H7 (cell line): Measurements from ENCODE around the gene CELF2. TPM values are rescaled to one million over a fixed set of nuclear protein-coding genes. Genes with fewer than 3 reads are reported as not detected.

Experiments used
- DNase-seq: peaks from one replicate; pipeline ENCODE4 v3.0.0; 2012
- H3K27me3 ChIP-seq: 2 replicates; pipeline ENCODE4 v1.6.0; 2011; ENCODE audit warnings: mild to moderate bottlenecking, low read length; ENCODE audit not compliant: control insufficient read depth, insufficient read depth
- H3K36me3 ChIP-seq: replicated peaks from 2 replicates; pipeline ENCODE4 v1.5.1; 2011; ENCODE audit warnings: low read length; ENCODE audit not compliant: control insufficient read depth, insufficient read depth
- H3K4me3 ChIP-seq: 2 replicates; pipeline ENCODE4 v1.5.1; 2011; ENCODE audit warnings: low read depth, mild to moderate bottlenecking, control low read depth, low read length, moderate library complexity; ENCODE audit not compliant: insufficient read depth
- total RNA-seq: library from RNA; depleted of rRNA; stranded (reverse); fragments of >200 nt; shearing (Covaris generic); gene quantifications from 2 replicates; pipeline ENCODE4 v1.2.3, GENCODE V29; 2014

The CELF2 gene
- total RNA-seq, 1 experiment from 2014 or later, result 8.5 TPM

- DNase-seq, result no peak
- H3K36me3 ChIP-seq, result no peaks in the 10 kb centered on the region
- no peaks in the 10 kb centered on the region for H3K27me3 ChIP-seq
These were observed 309.4 kb downstream of the CELF2 start for GRCh38 chr10:11326913-11327616.

GRCh38 chr10:11328264-11329061 is 310.8 kb downstream of the CELF2 start:
- Histone ChIP-seq H3K36me3 (no peaks in the 10 kb centered on the region), H3K4me3 (no peak overlapping the region), H3K27me3 (no peaks in the 10 kb centered on the region)
- DNase-seq, result peak; percentile 50

More at GRCh38 chr10:11326913-11327616, 309.4 kb downstream of the CELF2 start:
- H3K4me3 ChIP-seq, result no peak overlapping the region

GRCh38 chr10:11329062-11329673 is 311.5 kb downstream of the CELF2 start:
- H3K27me3 ChIP-seq, result no peaks in the 10 kb centered on the region
- DNase-seq, result peak; percentile 74
- no peaks in the 10 kb centered on the region for H3K36me3 ChIP-seq
- no peak overlapping the region for H3K4me3 ChIP-seq

- H3K36me3 ChIP-seq, result no peaks in the 10 kb centered on the region
- H3K27me3 ChIP-seq, result no peaks in the 10 kb centered on the region
- no peak overlapping the region for H3K4me3 ChIP-seq
- DNase-seq, result no peak
These were observed 312.8 kb downstream of the CELF2 start for GRCh38 chr10:11330383-11331045.

GRCh38 chr10:11331046-11331577 is 313.4 kb downstream of the CELF2 start:
- DNase-seq, result no peak
- Histone ChIP-seq H3K27me3 (no peaks in the 10 kb centered on the region), H3K4me3 (no peak overlapping the region), H3K36me3 (no peaks in the 10 kb centered on the region)

- H3K27me3 ChIP-seq, result no peaks in the 10 kb centered on the region
- H3K36me3 ChIP-seq, result no peaks in the 10 kb centered on the region
- DNase-seq, result no peak
- no peak overlapping the region for H3K4me3 ChIP-seq
These were observed 314.1 kb downstream of the CELF2 start for GRCh38 chr10:11331726-11332125.

- Histone ChIP-seq H3K36me3 (no peaks in the 10 kb centered on the region), H3K27me3 (no peaks in the 10 kb centered on the region), H3K4me3 (no peak overlapping the region)
- no peak for DNase-seq
These were observed 315.2 kb downstream of the CELF2 start for GRCh38 chr10:11332846-11333245.

GRCh38 chr10:11334436-11334835 is 316.8 kb downstream of the CELF2 start:
- Histone ChIP-seq H3K36me3 (no peaks in the 10 kb centered on the region), H3K27me3 (no peaks in the 10 kb centered on the region), H3K4me3 (no peak overlapping the region)
- DNase-seq, result no peak

- Histone ChIP-seq H3K4me3 (no peak overlapping the region), H3K27me3 (no peaks in the 10 kb centered on the region), H3K36me3 (no peaks in the 10 kb centered on the region)
- peak; percentile 48 for DNase-seq
These were observed 317.5 kb downstream of the CELF2 start for GRCh38 chr10:11335167-11335652.

GRCh38 chr10:11335881-11336430 is 318.3 kb downstream of the CELF2 start:
- H3K4me3 ChIP-seq, result no peak overlapping the region
- H3K36me3 ChIP-seq, result no peaks in the 10 kb centered on the region
- DNase-seq, result no peak
- H3K27me3 ChIP-seq, result no peaks in the 10 kb centered on the region

- Histone ChIP-seq H3K27me3 (no peaks in the 10 kb centered on the region), H3K36me3 (no peaks in the 10 kb centered on the region), H3K4me3 (no peak overlapping the region)
- DNase-seq, result peak; percentile 71
These were observed 319.1 kb downstream of the CELF2 start for GRCh38 chr10:11336722-11337162.

GRCh38 chr10:11337516-11337915 is 319.8 kb downstream of the CELF2 start:
- DNase-seq, result peak; percentile 58
- no peaks in the 10 kb centered on the region for H3K27me3 ChIP-seq
- no peaks in the 10 kb centered on the region for H3K36me3 ChIP-seq
- no peak overlapping the region for H3K4me3 ChIP-seq

GRCh38 chr10:11338160-11338844 is 320.6 kb downstream of the CELF2 start:
- no peak for DNase-seq
- Histone ChIP-seq H3K36me3 (no peaks in the 10 kb centered on the region), H3K4me3 (no peak overlapping the region), H3K27me3 (no peaks in the 10 kb centered on the region)
